GM23338 (cell line): Measurements from ENCODE around the gene MAP3K4. TPM values are rescaled to one million over a fixed set of nuclear protein-coding genes. Genes with fewer than 3 reads are reported as not detected.

Source experiments
- ATAC-seq: fragments of 200-7000 bp; cut with Tn5 transposase; 3 replicates; pipeline ENCODE4 v1.9.1; 2020
- DNase-seq: peaks from one replicate; pipeline ENCODE4 v3.0.0-alpha.2; 2015; ENCODE audit warnings: low spot score
- H2AFZ ChIP-seq: fragments of 200-600 bp; sonication (generic); 2 replicates; pipeline ENCODE4 v1.8.0; 2016; ENCODE audit warnings: antibody characterized with exemption, mild to moderate bottlenecking, moderate library complexity
- H3F3A ChIP-seq: fragments of 200-600 bp; sonication (generic); replicated peaks from 2 replicates; pipeline ENCODE4 v1.8.0; 2017; ENCODE audit warnings: antibody characterized with exemption, mixed run types, low read depth
- H3K27ac ChIP-seq: fragments of 200-600 bp; sonication (generic); 2 replicates; pipeline ENCODE4 v1.6.1; 2016; ENCODE audit warnings: low read depth
- H3K27me3 ChIP-seq: fragments of 200-600 bp; sonication (generic); 2 replicates; pipeline ENCODE4 v1.8.0; 2016; ENCODE audit warnings: mild to moderate bottlenecking, mixed run types, moderate library complexity; ENCODE audit not compliant: insufficient read depth
- H3K36me3 ChIP-seq: fragments of 200-600 bp; sonication (generic); 2 replicates; pipeline ENCODE4 v1.8.0; 2016; ENCODE audit warnings: mild to moderate bottlenecking; ENCODE audit not compliant: insufficient read depth
- H3K4me1 ChIP-seq: fragments of 200-600 bp; sonication (generic); 2 replicates; pipeline ENCODE4 v1.8.0; 2016; ENCODE audit warnings: mild to moderate bottlenecking, moderate library complexity; ENCODE audit not compliant: insufficient read depth
- H3K4me2 ChIP-seq: fragments of 200-600 bp; sonication (generic); 2 replicates; pipeline ENCODE4 v1.7.1; 2017; ENCODE audit warnings: mixed run types
- H3K4me3 ChIP-seq: fragments of 200-600 bp; sonication (generic); 2 replicates; pipeline ENCODE4 v1.6.1; 2016; ENCODE audit warnings: mixed run types
- H3K79me2 ChIP-seq: fragments of 200-600 bp; sonication (generic); replicated peaks from 2 replicates; pipeline ENCODE4 v1.8.0; 2017; ENCODE audit warnings: mild to moderate bottlenecking; ENCODE audit not compliant: insufficient read depth
- H3K9me2 ChIP-seq: fragments of 200-600 bp; sonication (generic); 2 replicates; pipeline ENCODE4 v1.8.0; 2017; ENCODE audit not compliant: insufficient read depth
- H4K20me1 ChIP-seq: fragments of 200-600 bp; sonication (generic); replicated peaks from 2 replicates; pipeline ENCODE4 v1.8.0; 2017; ENCODE audit warnings: mild to moderate bottlenecking; ENCODE audit not compliant: insufficient read depth
- H3K27ac Mint-ChIP-seq: 2 replicates; pipeline ENCODE4 v1.8.0; 2020; ENCODE audit warnings: inconsistent platforms, mild to moderate bottlenecking, moderate library complexity, mixed read lengths
- H3K27me3 Mint-ChIP-seq: 3 replicates; pipeline ENCODE4 v1.8.0; 2022; ENCODE audit warnings: low read depth, mild to moderate bottlenecking, moderate library complexity, mixed read lengths, inconsistent platforms; ENCODE audit not compliant: insufficient read depth, poor library complexity
- H3K36me3 Mint-ChIP-seq: 3 replicates; pipeline ENCODE4 v1.8.0; 2021; ENCODE audit warnings: low read depth, mild to moderate bottlenecking, inconsistent platforms, moderate library complexity, mixed read lengths
- H3K4me1 Mint-ChIP-seq: 3 replicates; pipeline ENCODE4 v1.8.0; 2020; ENCODE audit warnings: mild to moderate bottlenecking, inconsistent platforms, mixed read lengths
- H3K4me3 Mint-ChIP-seq: 3 replicates; pipeline ENCODE4 v1.8.0; 2021; ENCODE audit warnings: moderate library complexity, mild to moderate bottlenecking, inconsistent platforms, mixed read lengths
- H3K9me3 Mint-ChIP-seq: 3 replicates; pipeline ENCODE4 v1.8.0; 2020; ENCODE audit warnings: moderate library complexity, mild to moderate bottlenecking, inconsistent platforms, mixed read lengths
- CREB1 ChIP-seq: fragments of 250-450 bp; sonication (Bioruptor Pico); IDR thresholded peaks from 2 replicates; pipeline ENCODE4 v1.5.0; 2020; ENCODE audit warnings: low read depth, mild to moderate bottlenecking, moderate library complexity
- CTCF ChIP-seq, 2 experiments: fragments of 200-600 bp in 1 of 2; sonication (generic) in 1 of 2; conservative IDR thresholded peaks; 2 replicates each; pipeline versions ENCODE4 v1.5.1 to v1.6.1; 2016 to 2017; ENCODE audit warnings: antibody characterized with exemption in 2 of 2, low read depth in 2 of 2, mild to moderate bottlenecking in 2 of 2, moderate library complexity in 1 of 2
- ETS1 ChIP-seq: IDR thresholded peaks from 2 replicates; pipeline ENCODE4 v1.6.1; 2016; ENCODE audit warnings: antibody characterized with exemption
- EZH2 ChIP-seq: fragments of 200-600 bp; sonication (generic); IDR thresholded peaks from one replicate; pipeline ENCODE4 v1.8.0; 2017; ENCODE audit warnings: antibody characterized with exemption, mild to moderate bottlenecking, low read depth; ENCODE audit not compliant: unreplicated experiment
- EZH2phosphoT487 ChIP-seq: fragments of 200-600 bp; sonication (generic); IDR thresholded peaks from one replicate; pipeline ENCODE4 v1.8.1; 2018; ENCODE audit warnings: antibody characterized with exemption; ENCODE audit not compliant: unreplicated experiment
- JUNB ChIP-seq: IDR thresholded peaks from one replicate; pipeline ENCODE4 v1.6.1; 2016; ENCODE audit warnings: antibody characterized with exemption; ENCODE audit not compliant: unreplicated experiment
- NANOG ChIP-seq: IDR thresholded peaks from 2 replicates; pipeline ENCODE4 v1.6.1; 2016; ENCODE audit warnings: antibody characterized with exemption, borderline replicate concordance
- POLR2AphosphoS5 ChIP-seq: IDR thresholded peaks from 2 replicates; pipeline ENCODE4 v1.6.1; 2016; ENCODE audit warnings: antibody characterized with exemption, low read depth
- REST ChIP-seq: IDR thresholded peaks from one replicate; pipeline ENCODE4 v1.6.1; 2018; ENCODE audit warnings: antibody characterized with exemption; ENCODE audit not compliant: unreplicated experiment
- STAT1 ChIP-seq: IDR thresholded peaks from one replicate; pipeline ENCODE4 v1.6.1; 2016; ENCODE audit warnings: antibody characterized with exemption; ENCODE audit not compliant: unreplicated experiment
- ZNF114 ChIP-seq: fragments of 250-450 bp; sonication (Bioruptor Pico); IDR thresholded peaks from 2 replicates; pipeline ENCODE4 v1.5.0; 2020; ENCODE audit warnings: mild to moderate bottlenecking, moderate library complexity
- ZNF331 ChIP-seq: fragments of 250-450 bp; sonication (Bioruptor Pico); IDR thresholded peaks from 2 replicates; pipeline ENCODE4 v1.5.0; 2020; ENCODE audit warnings: low read depth, mild to moderate bottlenecking, moderate library complexity
- ZNF462 ChIP-seq: fragments of 250-450 bp; sonication (Bioruptor Pico); IDR thresholded peaks from 2 replicates; pipeline ENCODE4 v1.5.0; 2020; ENCODE audit warnings: mild to moderate bottlenecking, moderate library complexity
- polyA plus RNA-seq: library from polyadenylated mRNA; unstranded; fragments of >200 nt; fragmentation: Nextera tagmentation; extraction: Ambion mirVana; gene quantifications from 2 replicates; pipeline ENCODE4 v1.2.1, GENCODE V29; 2016
- total RNA-seq: library from RNA; depleted of rRNA; stranded (reverse); fragments of >200 nt; shearing (Covaris generic); gene quantifications from 2 replicates; pipeline ENCODE4 v1.2.3, GENCODE V29; 2014

MAP3K4 gene
- total and polyA plus RNA-seq, 2 experiments from 2014 or later, result 44.4 to 48.8 TPM

GRCh38 chr6:161166176-161166575, 174.6 kb downstream of the MAP3K4 start:
- Histone ChIP-seq H3K9me2 (no peaks in the 10 kb centered on the region), H3K4me3 (no peak overlapping the region), H3K4me2 (no peak overlapping the region), H3K36me3 (no peaks in the 10 kb centered on the region), H4K20me1 (peaks cover 12% of the 10 kb centered on the region; the same call in 1 of the 2 replicates), H3K79me2 (peaks cover 19% of the 10 kb centered on the region), H3K27ac (no peak overlapping the region), H3K4me1 (peaks cover 14% of the 10 kb centered on the region), H3F3A (no peaks in the 10 kb centered on the region), H2AFZ (no peak overlapping the region), H3K27me3 (no peaks in the 10 kb centered on the region)
- Mint-ChIP-seq H3K4me1 (peaks cover 61% of the 10 kb centered on the region), H3K36me3 (peaks cover 57% of the 10 kb centered on the region), H3K4me3 (no peak overlapping the region), H3K9me3 (peaks cover 2% of the 10 kb centered on the region; the same call in 1 of the 3 replicates), H3K27ac (no peak overlapping the region), H3K27me3 (peaks cover 7% of the 10 kb centered on the region)
- DNase-seq (no peak), ATAC-seq (no peak)
- TF ChIP-seq EZH2phosphoT487 (no peak), ZNF462 (CRISPR knock-in tag) (no peak), EZH2 (no peak), ETS1 (no peak), CTCF (conservative IDR thresholded peaks at IDR 0.05; ENCODE audit: low read depth in 2 of 2) (no peak), POLR2AphosphoS5 (no peak), REST (no peak), CREB1 (CRISPR knock-in tag) (no peak), NANOG (no peak), JUNB (no peak), STAT1 (no peak), ZNF331 (CRISPR knock-in tag) (no peak), ZNF114 (CRISPR knock-in tag) (no peak)
